Measurements from ENCODE around the gene MAFB. TPM values are rescaled to one million over a fixed set of nuclear protein-coding genes. Genes with fewer than 3 reads are reported as not detected.

MAFB gene
- total and polyA plus RNA-seq, 4 donors, result 4.2 to 66.3 (median 37.9) TPM

GRCh38 chr20:40695214-40695613 lies 6.2 kb upstream of the MAFB start:
- Histone ChIP-seq H3K4me1 (ENCODE audit: control insufficient read depth in 1 of 2, insufficient read depth in 2 of 2, low read length in 2 of 2) (no peaks in the 10 kb centered on the region), H3K27me3 (ENCODE audit: control insufficient read depth in 1 of 2, insufficient read depth in 2 of 2, low read length in 1 of 2) (no peaks in the 10 kb centered on the region), H3K27ac (ENCODE audit: low read depth in 1 of 2, low read length in 2 of 2) (no peak overlapping the region), H3K4me3 (ENCODE audit: low read length in 2 of 2) (no peak overlapping the region), H3K9me3 (ENCODE audit: control insufficient read depth, low read length) (no peaks in the 10 kb centered on the region), H3K36me3 (ENCODE audit: control insufficient read depth in 1 of 2, insufficient read depth in 2 of 2, low read length in 1 of 2) (no peaks in the 10 kb centered on the region)
- DNase-seq (no peak), ATAC-seq (ENCODE audit: low FRiP score) (no peak)
- intact Hi-C loops (cut with DNase I), result no loop called here

GRCh38 chr20:40694246-40694645 lies 5.2 kb upstream of the MAFB start:
- intact Hi-C loops (cut with DNase I), result loop anchor here in 1 of 2 donors (5.0 kb wide), 2 partner anchors 432 to 532 kb away; no protein-coding TSS in a partner anchor
- whole genome bisulfite sequencing, 2 donors, result 91 to 96% methylated on average over 3 of the region's 3 CpGs
- Histone ChIP-seq H3K36me3 (ENCODE audit: control insufficient read depth in 1 of 2, insufficient read depth in 2 of 2, low read length in 1 of 2) (no peaks in the 10 kb centered on the region), H3K27me3 (ENCODE audit: control insufficient read depth in 1 of 2, insufficient read depth in 2 of 2, low read length in 1 of 2) (no peaks in the 10 kb centered on the region), H3K4me1 (ENCODE audit: control insufficient read depth in 1 of 2, insufficient read depth in 2 of 2, low read length in 2 of 2) (no peaks in the 10 kb centered on the region), H3K9me3 (ENCODE audit: control insufficient read depth, low read length) (no peaks in the 10 kb centered on the region), H3K27ac (ENCODE audit: low read depth in 1 of 2, low read length in 2 of 2) (no peak overlapping the region), H3K4me3 (ENCODE audit: low read length in 2 of 2) (no peak overlapping the region)
- no peak for DNase-seq
- no peak for ATAC-seq (ENCODE audit: low FRiP score)

DNA sequence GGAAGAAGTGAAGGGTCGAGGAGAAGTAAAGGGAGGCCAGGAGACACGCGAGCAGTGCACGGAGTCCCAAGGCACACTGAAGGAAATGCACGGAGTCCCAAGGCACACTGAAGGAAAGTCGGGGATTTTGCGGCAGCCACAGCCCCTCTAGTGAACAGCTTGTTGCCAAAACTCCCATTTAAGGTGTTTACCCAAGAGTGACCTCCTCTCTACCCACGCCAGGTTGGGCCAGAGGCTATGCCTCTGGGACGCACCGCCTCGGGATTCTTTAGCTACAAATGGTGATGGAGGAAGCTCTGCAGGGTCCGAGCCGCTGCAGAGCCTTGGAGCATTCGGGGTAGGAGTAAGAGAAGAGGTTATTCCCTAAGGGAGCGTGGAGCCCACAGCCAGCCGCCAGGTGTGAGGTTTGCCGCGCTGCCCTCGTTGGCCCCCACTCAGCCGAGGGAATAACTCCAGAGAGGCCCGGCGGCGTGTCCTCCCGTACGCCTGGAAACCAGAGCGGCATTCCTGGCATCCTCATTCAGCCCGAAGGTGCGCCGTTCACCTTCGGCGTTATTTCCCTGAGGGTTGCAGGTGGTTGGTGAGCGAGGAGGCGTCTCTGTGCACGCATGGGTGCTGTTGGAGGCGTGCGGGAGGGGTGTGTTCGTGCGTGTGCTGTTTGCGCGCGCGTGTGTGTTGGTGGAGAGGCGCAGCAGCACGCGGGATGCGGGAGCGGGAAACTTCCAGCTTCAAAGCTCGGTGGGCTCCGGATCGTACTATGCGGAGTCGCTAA lies 3.4 kb upstream of the MAFB start:
- intact Hi-C loops (cut with DNase I), result loop anchor here in 1 of 2 donors (5.0 kb wide), 2 partner anchors 430 to 530 kb away; no protein-coding TSS in a partner anchor
- Histone ChIP-seq H3K27ac (ENCODE audit: low read depth in 1 of 2, low read length in 2 of 2) (no peak overlapping the region), H3K27me3 (ENCODE audit: control insufficient read depth in 1 of 2, insufficient read depth in 2 of 2, low read length in 1 of 2) (no peaks in the 10 kb centered on the region), H3K36me3 (ENCODE audit: control insufficient read depth in 1 of 2, insufficient read depth in 2 of 2, low read length in 1 of 2) (no peaks in the 10 kb centered on the region), H3K9me3 (ENCODE audit: control insufficient read depth, low read length) (no peaks in the 10 kb centered on the region), H3K4me3 (ENCODE audit: low read length in 2 of 2) (no peak overlapping the region), H3K4me1 (ENCODE audit: control insufficient read depth in 1 of 2, insufficient read depth in 2 of 2, low read length in 2 of 2) (no peaks in the 10 kb centered on the region)
- WGBS, 2 donors, result 60 to 74% methylated on average over 52 of the region's 52 CpGs
- DNase-seq (no peak), ATAC-seq (ENCODE audit: low FRiP score) (no peak)

- Histone ChIP-seq H3K9me3 (ENCODE audit: control insufficient read depth, low read length) (no peaks in the 10 kb centered on the region), H3K27me3 (ENCODE audit: control insufficient read depth in 1 of 2, insufficient read depth in 2 of 2, low read length in 1 of 2) (no peaks in the 10 kb centered on the region), H3K36me3 (ENCODE audit: control insufficient read depth in 1 of 2, insufficient read depth in 2 of 2, low read length in 1 of 2) (no peaks in the 10 kb centered on the region), H3K4me1 (ENCODE audit: control insufficient read depth in 1 of 2, insufficient read depth in 2 of 2, low read length in 2 of 2) (no peaks in the 10 kb centered on the region), H3K27ac (ENCODE audit: low read depth in 1 of 2, low read length in 2 of 2) (no peak overlapping the region), H3K4me3 (ENCODE audit: low read length in 2 of 2) (no peak overlapping the region)
- WGBS, 2 donors, result 79 to 88% methylated on average over 29 of the region's 29 CpGs
- no peak for DNase-seq
- ATAC-seq (ENCODE audit: low FRiP score), result no peak
- intact Hi-C loops (cut with DNase I), result loop anchor here in 1 of 2 donors (5.0 kb wide), 2 partner anchors 429 to 529 kb away; no protein-coding TSS in a partner anchor
Observed at GRCh38 chr20:40691566-40692239, 2.7 kb upstream of the MAFB start.

GRCh38 chr20:40690836-40691565 lies 2.0 kb upstream of the MAFB start:
- ATAC-seq (ENCODE audit: low FRiP score) (no peak), DNase-seq (no peak)
- intact Hi-C loops (cut with DNase I), result loop anchor here in 1 of 2 donors (5.0 kb wide), 2 partner anchors 429 to 529 kb away; no protein-coding TSS in a partner anchor
- Histone ChIP-seq H3K36me3 (ENCODE audit: control insufficient read depth in 1 of 2, insufficient read depth in 2 of 2, low read length in 1 of 2) (no peaks in the 10 kb centered on the region), H3K4me1 (ENCODE audit: control insufficient read depth in 1 of 2, insufficient read depth in 2 of 2, low read length in 2 of 2) (no peaks in the 10 kb centered on the region), H3K27me3 (ENCODE audit: control insufficient read depth in 1 of 2, insufficient read depth in 2 of 2, low read length in 1 of 2) (no peaks in the 10 kb centered on the region), H3K9me3 (ENCODE audit: control insufficient read depth, low read length) (no peaks in the 10 kb centered on the region), H3K4me3 (ENCODE audit: low read length in 2 of 2) (no peak overlapping the region), H3K27ac (ENCODE audit: low read depth in 1 of 2, low read length in 2 of 2) (no peak overlapping the region)
- WGBS, 2 donors, result 63 to 75% methylated on average over 45 of the region's 45 CpGs

GRCh38 chr20:40689943-40690835 lies 1.2 kb upstream of the MAFB start:
- Histone ChIP-seq H3K4me3 (ENCODE audit: low read length in 2 of 2) (peak overlapping the region in 1 of 2 donors; percentile 10), H3K4me1 (ENCODE audit: control insufficient read depth in 1 of 2, insufficient read depth in 2 of 2, low read length in 2 of 2) (no peaks in the 10 kb centered on the region), H3K9me3 (ENCODE audit: control insufficient read depth, low read length) (no peaks in the 10 kb centered on the region), H3K27ac (ENCODE audit: low read depth in 1 of 2, low read length in 2 of 2) (peak overlapping the region; percentile 62 to 85), H3K36me3 (ENCODE audit: control insufficient read depth in 1 of 2, insufficient read depth in 2 of 2, low read length in 1 of 2) (no peaks in the 10 kb centered on the region), H3K27me3 (ENCODE audit: control insufficient read depth in 1 of 2, insufficient read depth in 2 of 2, low read length in 1 of 2) (no peaks in the 10 kb centered on the region)
- intact Hi-C loops (cut with DNase I), result loop anchor here (2.0 to 10.0 kb wide), 8 partner anchors 58 to 528 kb away; no protein-coding TSS in a partner anchor
- ATAC-seq (ENCODE audit: low FRiP score), result peak; percentile 89
- DNase-seq, result peak; percentile 95 to 98
- WGBS, 2 donors, result 7 to 9% methylated on average over 84 of the region's 84 CpGs

GRCh38 chr20:40688129-40689099 lies 622 bp downstream of the MAFB start:
- Histone ChIP-seq H3K4me1 (ENCODE audit: control insufficient read depth in 1 of 2, insufficient read depth in 2 of 2, low read length in 2 of 2) (no peaks in the 10 kb centered on the region), H3K27ac (ENCODE audit: low read depth in 1 of 2, low read length in 2 of 2) (peak overlapping the region; percentile 19 to 42), H3K36me3 (ENCODE audit: control insufficient read depth in 1 of 2, insufficient read depth in 2 of 2, low read length in 1 of 2) (no peaks in the 10 kb centered on the region), H3K9me3 (ENCODE audit: control insufficient read depth, low read length) (no peaks in the 10 kb centered on the region), H3K27me3 (ENCODE audit: control insufficient read depth in 1 of 2, insufficient read depth in 2 of 2, low read length in 1 of 2) (no peaks in the 10 kb centered on the region), H3K4me3 (ENCODE audit: low read length in 2 of 2) (peak overlapping the region; percentile 31 to 54)
- intact Hi-C loops (cut with DNase I), result loop anchor here (2.0 to 10.0 kb wide), 7 partner anchors 56 to 526 kb away; no protein-coding TSS in a partner anchor
- ATAC-seq (ENCODE audit: low FRiP score) (peak; percentile 0), DNase-seq (peak; percentile 75 to 82)
- WGBS, 2 donors, result 0 to 1% methylated on average over 108 to 120 of the region's 120 CpGs
